GM23248 (cell line): Measurements from ENCODE around the gene KIR2DL3.
"Not testable (repeated sequence)": the region's sequence is repeated elsewhere in the genome, so short reads cannot be mapped to it uniquely, and the experiment has no call there.

ENCODE experiments used
- EZH2 ChIP-seq: fragments of 200-600 bp; sonication (generic); IDR thresholded peaks from 2 replicates; pipeline ENCODE4 v1.6.1; 2018; ENCODE audit warnings: antibody characterized with exemption, mild to moderate bottlenecking; ENCODE audit not compliant: insufficient read depth, poor library complexity, severe bottlenecking
- EZH2phosphoT487 ChIP-seq: fragments of 200-600 bp; sonication (generic); IDR thresholded peaks from 2 replicates; pipeline ENCODE4 v1.6.1; 2018; ENCODE audit warnings: antibody characterized with exemption, moderate library complexity, mild to moderate bottlenecking, low read depth; ENCODE audit not compliant: insufficient read depth

GRCh38 chr19:54772666-54773065, 34.4 kb downstream of the KIR2DL3 start:
- not testable (repeated sequence) for TF ChIP-seq EZH2, EZH2phosphoT487
